GM19025 (cell line): ENCODE results near the gene TAF5.
"Not testable (repeated sequence)": the region's sequence is repeated elsewhere in the genome, so short reads cannot be mapped to it uniquely, and the experiment has no call there.

ENCODE experiments used
- ATAC-seq: cut with Tn5 transposase; IDR thresholded peaks from one replicate; pipeline ENCODE4 v1.9.1; 2021; ENCODE audit warnings: mild to moderate bottlenecking, low read depth, moderate library complexity; ENCODE audit not compliant: unreplicated experiment

Gene TAF5

GRCh38 chr10:103397191-103397825, 29.5 kb downstream of the TAF5 start:
- ATAC-seq: no peak

GRCh38 chr10:103413564-103413963, 45.8 kb downstream of the TAF5 start:
- no peak for ATAC-seq

DNA sequence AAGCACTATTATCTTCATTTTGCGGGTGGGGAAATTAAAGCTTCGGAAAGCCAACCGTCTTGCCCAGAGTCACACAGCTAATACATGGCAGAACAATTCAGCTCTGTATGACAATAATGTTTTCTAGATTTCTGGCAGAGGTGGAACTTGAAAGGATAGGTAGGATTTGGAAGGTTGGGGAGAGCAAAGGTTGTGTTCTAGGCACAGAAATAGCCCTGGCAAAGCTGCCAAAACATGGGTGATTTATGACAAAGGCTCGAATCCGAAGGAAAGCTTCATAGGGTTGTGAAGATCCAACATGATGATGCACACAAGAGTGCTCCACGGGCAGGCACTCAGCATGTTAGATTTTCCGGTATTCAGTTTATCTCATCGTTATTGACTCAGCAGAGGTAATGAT, 47.8 kb downstream of the TAF5 start:
- no peak for ATAC-seq

DNA sequence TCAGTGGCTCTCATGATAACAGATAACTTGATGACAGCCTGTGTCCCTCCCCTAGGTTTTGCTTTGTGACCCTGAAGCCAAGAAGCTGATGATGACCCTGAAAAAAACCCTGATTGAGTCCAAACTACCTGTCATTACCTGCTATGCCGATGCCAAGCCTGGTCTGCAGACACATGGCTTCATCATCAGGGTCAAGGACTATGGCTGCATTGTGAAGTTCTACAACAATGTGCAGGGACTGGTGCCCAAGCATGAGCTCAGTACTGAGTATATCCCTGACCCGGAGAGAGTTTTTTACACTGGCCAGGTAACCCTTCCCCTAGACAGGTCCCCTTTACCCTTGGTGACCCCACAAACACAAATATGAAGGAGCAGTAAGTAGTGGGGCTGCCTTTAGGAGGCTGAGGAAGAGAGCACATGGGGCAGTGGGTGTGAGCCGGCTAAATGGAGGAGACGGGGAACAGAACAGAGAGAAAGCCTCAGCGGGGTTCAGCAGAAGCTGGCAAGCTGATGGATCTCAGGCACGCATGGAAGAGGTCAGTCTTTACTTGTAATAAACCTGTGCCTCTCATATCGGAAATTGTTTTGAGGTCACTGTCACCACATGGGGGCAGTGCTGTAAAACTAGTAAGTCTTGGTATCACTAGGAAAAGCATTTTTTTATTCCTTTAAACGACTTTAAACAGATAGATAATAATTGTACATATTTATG, 48.8 kb downstream of the TAF5 start:
- ATAC-seq: no peak

DNA sequence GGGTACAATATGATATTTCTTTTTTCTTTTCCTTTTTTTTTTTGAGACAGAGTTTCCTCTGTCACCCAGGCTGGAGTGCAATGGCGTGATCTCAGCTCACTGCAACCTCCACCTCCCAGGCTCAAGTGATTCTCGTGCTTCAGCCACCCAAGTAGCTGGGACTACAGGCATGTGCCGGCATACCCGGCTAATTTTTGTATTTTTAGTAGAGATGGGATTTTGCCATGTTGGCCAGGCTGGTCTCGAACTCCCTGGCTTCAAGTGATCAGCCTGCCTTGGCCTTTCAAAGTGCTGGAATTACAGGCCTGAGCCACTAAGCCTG, 49.3 kb downstream of the TAF5 start:
- ATAC-seq: not testable (repeated sequence)

DNA sequence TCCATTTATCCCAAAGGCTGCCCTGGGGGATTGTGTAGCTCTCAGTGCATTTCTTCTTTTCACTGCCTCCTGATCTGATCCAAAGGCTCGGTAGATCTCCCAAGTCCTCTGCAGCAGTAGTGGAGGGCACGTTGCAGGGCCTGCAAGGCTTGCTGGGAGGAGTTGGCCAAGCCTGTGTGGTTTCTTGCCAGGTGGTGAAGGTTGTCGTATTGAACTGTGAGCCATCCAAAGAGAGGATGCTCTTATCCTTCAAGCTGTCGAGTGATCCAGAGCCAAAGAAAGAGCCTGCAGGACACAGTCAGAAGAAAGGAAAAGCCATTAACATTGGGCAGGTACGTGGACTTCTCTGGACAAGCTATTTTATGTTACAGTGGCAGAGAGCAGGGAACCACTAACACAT, 49.8 kb downstream of the TAF5 start:
- ATAC-seq: no peak

- ATAC-seq: no peak
Measured at GRCh38 chr10:103419101-103419500, 51.3 kb downstream of the TAF5 start.

- ATAC-seq: no peak
Measured at GRCh38 chr10:103423748-103424147, 56.0 kb downstream of the TAF5 start.

- ATAC-seq: no peak
Measured at GRCh38 chr10:103427866-103428265, 60.1 kb downstream of the TAF5 start.

DNA sequence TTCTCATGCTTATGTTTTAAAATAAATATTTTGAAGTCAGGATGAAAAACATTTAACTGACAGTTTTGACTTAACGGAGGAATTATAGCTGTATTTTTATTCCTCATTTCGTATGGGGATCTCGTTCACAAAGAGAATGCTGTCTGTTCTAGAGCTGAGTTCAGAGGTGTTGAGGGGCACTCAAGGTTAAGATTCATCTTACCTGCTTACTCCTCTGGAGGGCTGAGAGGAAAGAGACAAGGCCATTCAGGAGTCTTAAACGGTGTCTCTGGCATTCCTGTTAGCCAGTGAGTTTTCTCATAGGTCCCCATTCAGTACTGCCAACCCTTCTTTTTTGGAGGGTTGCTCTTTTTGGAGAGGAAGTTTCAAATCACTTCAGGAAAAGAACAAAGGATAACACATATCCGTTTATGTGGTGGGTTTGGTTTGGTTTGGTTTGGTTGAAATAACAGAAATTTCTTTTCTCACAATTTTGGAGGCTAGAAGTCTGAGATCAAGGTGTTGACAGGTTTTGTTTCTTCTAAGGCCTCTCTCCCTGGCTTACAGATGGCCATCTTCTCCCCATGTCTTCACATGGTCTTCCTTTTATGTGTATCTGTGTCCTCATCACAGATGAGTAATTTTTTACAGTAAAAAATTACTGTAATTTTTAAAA, 61.3 kb downstream of the TAF5 start:
- ATAC-seq: no peak

DNA sequence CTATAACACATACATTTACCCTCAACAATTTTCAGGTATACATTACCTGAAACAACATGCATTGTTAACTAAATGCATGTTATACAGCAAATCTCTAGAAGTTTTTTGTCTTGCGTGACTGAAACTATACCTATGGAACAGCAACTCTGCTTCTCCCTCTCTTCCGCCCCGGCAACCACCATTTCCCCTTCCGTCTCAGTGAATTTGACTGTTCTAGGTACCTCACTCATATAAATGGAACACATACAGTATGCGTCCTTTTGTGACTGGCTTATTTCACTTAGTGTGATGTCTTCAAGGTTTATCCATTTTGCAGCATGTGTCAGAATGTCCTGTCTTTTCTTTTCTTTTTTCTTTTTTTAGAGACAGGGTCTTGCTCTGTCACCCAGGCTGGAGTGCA, 61.9 kb downstream of the TAF5 start:
- no peak for ATAC-seq

GRCh38 chr10:103431902-103432301, 64.1 kb downstream of the TAF5 start:
- ATAC-seq: no peak

DNA sequence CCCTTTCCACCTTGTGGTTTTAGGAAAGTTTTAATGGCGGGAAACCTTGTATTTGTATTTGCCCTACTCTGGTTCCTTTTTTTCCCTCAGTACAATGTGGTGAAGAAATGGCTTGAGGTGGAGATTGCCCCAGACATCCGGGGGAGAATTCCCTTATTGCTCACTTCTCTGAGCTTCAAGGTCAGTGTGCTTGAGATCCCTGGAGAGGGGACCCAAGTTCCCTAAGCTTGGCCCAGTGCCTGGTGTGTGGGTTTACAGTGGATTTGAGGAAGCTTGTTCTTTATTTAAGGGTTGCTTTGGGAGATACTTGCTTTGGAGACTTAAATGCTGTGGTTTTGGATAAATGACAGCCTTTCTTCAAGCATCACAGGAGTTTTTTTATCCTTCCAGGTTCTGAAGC, 66.1 kb downstream of the TAF5 start:
- no peak for ATAC-seq
